Stimulated activated naive CD8-positive, alpha-beta T cell treated with anti-CD3 and anti-CD28 coated beads, Interleukin-15, Interleukin-2, amounts not matched to agents 100 ng/mL and 50 ng/mL, for 24 hours (primary cell): ENCODE data around the gene TTC34.

Source experiments
- H3K27ac Mint-ChIP-seq: one replicate; pipeline ENCODE4 v1.8.0; 2021; ENCODE audit warnings: mild to moderate bottlenecking, mixed read lengths
- H3K27me3 Mint-ChIP-seq: one replicate; pipeline ENCODE4 v1.8.0; 2021; ENCODE audit warnings: mixed read lengths
- H3K36me3 Mint-ChIP-seq: one replicate; pipeline ENCODE4 v1.8.0; 2021; ENCODE audit warnings: low read depth, mixed read lengths
- H3K4me1 Mint-ChIP-seq: one replicate; pipeline ENCODE4 v1.8.0; 2021; ENCODE audit warnings: low read depth, mixed read lengths
- H3K4me3 Mint-ChIP-seq: one replicate; pipeline ENCODE4 v1.8.0; 2021; ENCODE audit warnings: mild to moderate bottlenecking, mixed read lengths
- H3K9me3 Mint-ChIP-seq: one replicate; pipeline ENCODE4 v1.8.0; 2021; ENCODE audit warnings: mixed read lengths

Gene TTC34

DNA sequence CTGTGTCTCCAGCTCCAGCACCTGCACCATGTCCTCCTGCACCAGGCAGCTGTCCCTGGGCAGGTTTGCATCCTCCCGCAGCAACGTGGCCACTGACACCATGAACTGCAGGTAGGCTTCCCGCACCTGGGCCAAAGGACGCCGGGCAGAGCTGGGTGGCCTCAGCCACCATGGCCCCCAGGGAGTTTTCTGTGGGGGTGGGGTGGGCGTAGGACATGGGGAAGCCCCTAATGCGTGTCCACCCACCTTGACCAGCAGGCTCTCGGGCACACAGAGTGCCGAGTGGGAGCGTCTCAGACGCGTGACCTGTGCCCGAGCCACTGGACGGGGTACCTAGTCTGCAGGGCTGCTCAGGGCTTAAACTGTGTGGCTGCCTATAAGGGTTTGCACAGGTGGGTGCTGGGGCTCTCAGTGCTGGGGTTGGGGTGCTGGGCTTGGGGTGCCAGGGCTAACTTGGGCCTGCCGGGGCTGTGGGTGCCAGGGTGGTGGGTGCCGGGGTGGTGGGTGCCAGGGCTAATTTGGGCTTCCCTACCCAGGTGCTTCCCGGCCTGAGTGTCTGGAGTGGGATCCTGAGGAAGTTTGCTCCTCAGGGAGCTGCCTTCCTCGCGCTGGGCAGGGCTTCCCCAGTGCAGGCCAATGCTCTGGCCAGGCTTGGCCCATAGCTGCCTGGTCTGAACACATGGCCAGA, 197.2 kb downstream of the TTC34 start:
- Mint-ChIP-seq H3K4me3 (no peak overlapping the region), H3K4me1 (no peaks in the 10 kb centered on the region), H3K36me3 (no peaks in the 10 kb centered on the region), H3K9me3 (no peaks in the 10 kb centered on the region), H3K27me3 (no peaks in the 10 kb centered on the region), H3K27ac (no peak overlapping the region)

DNA sequence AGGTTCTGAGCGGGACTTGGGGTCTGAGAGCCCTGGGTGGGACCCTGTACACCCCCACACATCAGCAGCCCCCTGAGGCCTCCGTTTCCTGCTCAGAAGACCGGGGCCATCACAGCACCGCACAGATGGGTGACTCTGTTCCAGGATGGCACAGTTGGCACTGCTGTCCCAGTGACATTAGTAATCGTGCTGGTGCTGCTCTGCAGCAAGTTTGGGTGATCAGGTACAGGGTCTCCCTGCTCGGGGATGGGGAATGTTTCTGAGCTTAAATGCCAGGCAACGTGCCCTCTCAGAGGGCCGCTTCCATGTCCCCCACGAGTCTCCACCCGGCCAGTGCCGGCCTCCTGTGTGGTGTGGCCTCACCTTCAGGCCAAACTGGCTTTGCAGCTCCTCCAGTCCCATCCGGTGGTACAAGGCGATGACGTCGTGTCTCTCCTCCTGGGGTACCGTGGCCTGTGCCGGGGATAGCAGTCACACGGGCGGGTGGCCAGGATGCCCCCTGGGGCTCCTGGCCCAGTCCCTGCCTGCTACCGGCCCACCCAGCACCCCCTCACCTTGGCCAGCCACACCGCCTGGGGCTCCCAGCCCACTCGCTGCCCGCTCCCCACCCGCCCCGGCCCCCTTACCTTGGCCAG, 197.9 kb downstream of the TTC34 start:
- Mint-ChIP-seq H3K9me3 (no peaks in the 10 kb centered on the region), H3K27ac (no peak overlapping the region), H3K36me3 (no peaks in the 10 kb centered on the region), H3K27me3 (no peaks in the 10 kb centered on the region), H3K4me1 (no peaks in the 10 kb centered on the region), H3K4me3 (no peak overlapping the region)

DNA sequence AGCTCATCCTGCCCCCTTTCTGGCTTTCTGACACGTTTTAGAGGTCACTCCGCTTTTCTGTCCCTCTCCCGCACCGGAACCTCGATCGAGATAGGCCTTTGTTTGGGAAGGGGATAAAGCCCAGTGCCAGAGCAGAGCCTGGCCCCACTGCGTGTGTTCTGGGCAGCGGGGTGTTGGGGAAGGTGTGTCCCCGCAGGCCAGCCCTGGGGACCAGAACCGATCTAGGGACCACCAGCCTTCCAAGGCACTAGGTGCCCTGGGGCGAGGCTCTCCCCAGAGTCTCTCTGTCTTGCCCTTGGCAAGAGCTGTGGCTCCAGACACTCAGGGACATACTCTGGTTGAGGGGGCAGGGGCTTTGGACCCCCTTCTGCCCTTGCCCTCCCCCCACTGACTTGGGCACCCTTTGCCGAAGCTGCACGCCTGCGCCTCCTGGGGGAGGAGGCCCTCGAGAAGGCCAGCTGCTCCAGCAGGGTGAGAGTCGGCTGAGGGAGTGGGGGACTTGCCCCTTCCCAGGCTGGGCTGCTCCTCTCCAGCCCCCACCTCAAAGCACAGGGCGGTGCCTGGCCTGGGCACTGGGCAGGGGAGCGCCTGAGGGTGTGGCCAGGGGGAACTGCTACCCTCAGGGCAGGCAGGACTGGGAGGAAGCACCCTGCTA, 198.5 kb downstream of the TTC34 start:
- Mint-ChIP-seq H3K4me3 (no peak overlapping the region), H3K27ac (no peak overlapping the region), H3K36me3 (no peaks in the 10 kb centered on the region), H3K27me3 (no peaks in the 10 kb centered on the region), H3K4me1 (no peaks in the 10 kb centered on the region), H3K9me3 (no peaks in the 10 kb centered on the region)

DNA sequence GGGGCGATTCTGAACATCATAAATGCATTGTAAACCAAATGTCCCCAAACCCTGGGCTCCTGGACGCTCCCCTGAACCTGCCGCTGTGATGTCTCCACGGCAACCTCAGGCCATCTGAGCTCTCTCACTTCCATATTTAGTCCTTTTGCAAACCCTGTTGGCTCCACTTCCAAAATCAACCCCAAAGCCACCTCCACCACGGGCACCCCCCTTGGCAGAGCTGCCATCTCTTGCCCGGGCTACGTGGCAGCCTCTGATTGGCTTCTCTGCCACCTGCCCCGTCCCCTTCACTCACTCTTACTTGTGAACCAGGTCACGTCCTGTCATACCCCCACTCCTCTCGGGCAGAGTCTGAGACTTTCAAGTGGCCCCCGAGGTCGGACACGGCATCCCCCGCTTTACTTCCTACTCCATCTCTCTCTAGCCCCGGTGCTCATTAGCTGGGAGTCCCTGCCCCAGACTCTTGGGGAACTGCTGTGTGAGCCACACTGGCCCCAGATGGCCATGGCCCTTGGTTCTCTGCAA, 199.1 kb downstream of the TTC34 start:
- no peaks in the 10 kb centered on the region for H3K36me3 Mint-ChIP-seq
- H3K9me3 Mint-ChIP-seq = no peaks in the 10 kb centered on the region
- H3K4me1 Mint-ChIP-seq = no peaks in the 10 kb centered on the region
- no peak overlapping the region for H3K27ac Mint-ChIP-seq
- no peak overlapping the region for H3K4me3 Mint-ChIP-seq
- H3K27me3 Mint-ChIP-seq = no peaks in the 10 kb centered on the region

DNA sequence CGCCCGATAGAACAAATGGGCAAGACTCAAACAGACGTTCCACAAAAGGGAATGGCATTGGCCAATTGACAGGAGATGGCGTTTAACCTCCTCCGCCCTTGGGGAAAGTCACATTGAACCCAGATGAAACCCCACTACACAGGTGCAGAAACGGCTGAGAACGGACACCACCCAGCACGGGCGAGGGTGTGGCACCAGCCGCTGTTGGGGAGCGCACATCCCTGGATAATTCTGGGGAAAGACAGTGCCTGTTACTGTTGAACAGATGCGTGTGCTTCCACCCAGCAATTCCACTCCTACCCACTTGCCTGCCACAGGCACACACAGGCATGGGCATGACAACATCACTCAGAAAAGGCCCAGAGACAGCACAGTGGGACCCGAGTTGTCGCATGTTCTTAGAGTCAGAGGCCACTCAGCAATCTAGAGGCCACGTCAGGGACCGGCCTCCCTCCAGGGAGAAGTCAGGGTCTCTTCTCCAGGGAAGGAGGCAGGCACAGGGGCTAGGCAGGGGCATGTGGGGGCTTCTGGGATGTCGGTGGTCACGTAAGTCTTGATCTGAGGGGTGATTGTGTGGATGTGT, 199.7 kb downstream of the TTC34 start:
- Mint-ChIP-seq H3K27me3 (no peaks in the 10 kb centered on the region), H3K27ac (no peak overlapping the region), H3K4me1 (no peaks in the 10 kb centered on the region), H3K9me3 (no peaks in the 10 kb centered on the region), H3K4me3 (no peak overlapping the region), H3K36me3 (no peaks in the 10 kb centered on the region)

DNA sequence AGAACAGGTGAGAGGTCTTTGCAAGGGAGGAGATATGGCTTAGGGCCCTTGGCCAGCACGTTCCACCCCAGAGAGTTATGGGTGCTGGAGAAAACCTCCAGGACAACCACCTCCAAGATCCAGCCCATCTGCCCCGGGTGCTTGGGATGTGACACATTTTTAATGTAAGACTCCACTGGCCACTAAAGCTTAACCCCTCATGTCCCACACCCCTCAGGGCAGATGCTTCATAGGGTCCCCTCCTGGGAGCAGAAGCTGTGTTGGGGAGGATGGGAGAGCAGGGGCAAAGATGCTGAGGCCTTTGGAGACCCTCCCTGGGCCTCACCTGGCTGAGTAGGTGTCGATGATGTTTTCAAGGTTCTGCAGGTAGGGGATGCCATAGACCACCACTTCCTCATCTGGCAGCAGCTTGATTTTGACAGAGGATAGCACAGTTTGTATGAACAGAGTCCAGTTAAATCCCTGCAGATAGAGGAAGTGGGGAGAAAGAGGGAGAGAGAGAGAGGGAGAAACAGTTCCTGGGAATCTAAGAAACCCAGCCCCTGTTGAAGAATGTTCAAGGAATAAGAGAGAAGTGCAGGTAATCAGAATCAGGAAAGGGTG, 203.1 kb downstream of the TTC34 start:
- Mint-ChIP-seq H3K9me3 (no peaks in the 10 kb centered on the region), H3K27me3 (no peaks in the 10 kb centered on the region), H3K4me1 (no peaks in the 10 kb centered on the region), H3K36me3 (no peaks in the 10 kb centered on the region), H3K27ac (no peak overlapping the region), H3K4me3 (no peak overlapping the region)

DNA sequence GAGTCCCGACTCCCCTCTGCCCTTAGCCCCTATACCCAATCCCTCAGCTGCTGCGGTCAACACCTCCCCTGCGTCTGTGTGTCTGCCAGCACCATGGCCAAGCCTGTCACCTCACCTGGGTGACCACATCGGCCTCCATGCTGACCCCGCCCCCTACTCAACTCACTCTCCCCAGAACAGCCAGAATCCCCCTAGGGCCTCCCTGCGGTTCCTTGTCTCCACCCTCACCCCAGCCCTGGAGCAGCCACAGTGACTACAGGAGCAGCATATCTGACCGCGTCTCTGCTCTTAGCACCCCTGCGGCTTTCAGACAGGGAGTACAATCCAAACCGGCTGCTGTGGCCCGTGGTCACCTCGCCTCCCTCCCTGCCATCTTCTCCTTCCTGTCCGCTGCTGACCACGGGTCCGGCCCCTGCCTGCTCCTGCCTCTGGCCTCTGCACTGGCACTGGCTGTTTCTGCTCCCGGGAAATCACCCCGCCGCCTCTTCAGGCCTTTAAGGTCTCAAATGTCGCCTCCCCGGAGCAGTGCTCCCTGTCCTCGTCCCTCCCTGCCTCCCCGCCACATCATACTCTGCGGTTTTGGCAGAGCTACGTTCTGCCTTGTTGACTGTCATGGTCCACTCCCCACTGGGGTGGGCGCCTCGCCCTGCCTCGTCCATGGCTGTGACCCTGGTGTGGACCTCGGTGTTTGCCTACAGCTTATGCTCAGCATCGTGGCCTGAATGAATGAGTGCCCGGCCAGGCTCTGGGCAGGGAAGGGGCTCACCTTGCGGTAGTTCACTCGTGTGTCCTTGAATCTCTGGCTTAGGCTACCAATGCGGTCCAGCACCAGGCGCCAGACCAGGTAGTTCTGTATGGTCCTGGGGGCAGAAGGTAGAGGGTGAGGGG, 203.8 kb downstream of the TTC34 start:
- Mint-ChIP-seq H3K36me3 (no peaks in the 10 kb centered on the region), H3K27me3 (no peaks in the 10 kb centered on the region), H3K27ac (no peak overlapping the region), H3K4me1 (peaks cover 2% of the 10 kb centered on the region), H3K4me3 (no peak overlapping the region), H3K9me3 (no peaks in the 10 kb centered on the region)

DNA sequence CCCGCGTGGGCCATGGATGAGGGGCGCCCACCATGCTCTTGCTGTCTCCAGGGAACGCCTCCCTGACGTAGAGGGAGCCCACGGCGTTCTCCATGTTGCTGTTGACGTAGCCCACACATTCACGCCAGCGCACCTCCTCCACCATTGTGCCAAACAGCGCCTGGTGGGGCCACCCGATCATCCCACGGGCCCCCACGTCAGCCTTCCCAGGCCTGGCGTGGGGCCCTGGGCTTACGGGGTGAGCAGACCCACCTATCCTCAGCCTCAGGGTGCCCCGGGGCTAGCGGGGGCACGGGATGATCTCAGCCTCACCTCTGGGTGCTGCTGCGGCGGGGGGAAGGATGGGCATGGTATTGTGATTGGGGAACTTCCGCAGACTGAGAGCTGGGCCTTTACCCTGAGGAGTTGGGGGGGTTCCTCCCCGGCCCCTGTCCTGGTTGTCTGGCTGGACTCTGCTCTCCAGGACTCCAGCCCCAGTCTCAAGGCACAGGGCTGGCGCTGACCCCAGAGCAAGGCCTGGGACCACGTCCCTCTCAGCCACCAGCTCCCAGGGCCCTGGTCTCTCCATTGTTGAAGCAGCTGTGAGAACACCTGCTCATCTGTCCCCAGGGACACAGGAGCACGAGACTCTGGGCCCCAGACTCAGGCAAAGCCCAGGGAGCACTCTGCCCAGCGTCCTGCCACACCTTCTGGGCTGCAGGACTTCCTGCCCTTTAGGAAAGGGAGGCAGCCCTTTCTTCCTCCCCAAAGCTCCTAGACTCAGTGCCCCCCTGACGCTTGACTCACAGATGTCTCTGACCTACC, 204.8 kb downstream of the TTC34 start:
- H3K27ac Mint-ChIP-seq = no peak overlapping the region

DNA sequence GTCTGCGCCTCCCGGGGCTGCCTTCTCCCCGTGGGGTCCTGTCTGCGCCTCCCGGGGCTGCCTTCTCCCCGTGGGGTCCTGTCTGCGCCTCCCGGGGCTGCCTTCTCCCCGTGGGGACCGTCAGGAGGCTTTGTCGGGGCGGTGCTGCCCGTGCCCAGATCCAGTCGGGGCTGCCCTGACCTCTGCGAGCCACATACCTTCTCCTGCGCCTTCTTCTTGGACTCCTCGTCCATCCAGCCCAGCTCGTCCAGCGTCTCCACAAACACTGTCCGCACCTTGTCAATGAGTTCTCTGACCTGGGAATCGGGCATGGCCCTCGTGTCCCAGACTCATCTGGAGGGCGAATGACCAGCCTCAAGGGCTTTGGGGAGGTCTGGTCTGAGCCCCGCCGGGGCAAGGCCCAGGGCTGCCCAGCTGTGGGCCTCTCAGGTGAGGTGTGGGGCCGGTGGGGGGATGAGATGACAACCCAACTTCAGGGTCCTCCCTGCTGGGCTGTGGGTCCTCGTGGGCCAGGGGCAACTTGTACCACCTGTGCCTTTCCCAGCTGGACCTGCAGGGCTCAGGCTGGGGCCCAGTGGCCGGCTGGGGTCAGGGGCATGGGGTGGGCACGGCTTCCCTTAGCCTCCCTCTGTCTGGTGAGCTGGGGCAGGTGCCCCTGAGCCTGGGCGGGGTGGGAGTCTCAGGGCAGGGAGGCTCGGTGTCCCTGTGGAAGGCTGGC, 205.5 kb downstream of the TTC34 start:
- no peaks in the 10 kb centered on the region for H3K9me3 Mint-ChIP-seq
- H3K27ac Mint-ChIP-seq = no peak overlapping the region
- no peaks in the 10 kb centered on the region for H3K36me3 Mint-ChIP-seq
- H3K4me3 Mint-ChIP-seq = no peak overlapping the region
- peaks cover 4% of the 10 kb centered on the region for H3K4me1 Mint-ChIP-seq
- H3K27me3 Mint-ChIP-seq = no peaks in the 10 kb centered on the region

More for the DNA sequence above, 204.8 kb downstream of the TTC34 start:
- H3K9me3 Mint-ChIP-seq = no peaks in the 10 kb centered on the region
- no peaks in the 10 kb centered on the region for H3K27me3 Mint-ChIP-seq
- H3K4me1 Mint-ChIP-seq = peaks cover 4% of the 10 kb centered on the region
- no peak overlapping the region for H3K4me3 Mint-ChIP-seq
- no peaks in the 10 kb centered on the region for H3K36me3 Mint-ChIP-seq

DNA sequence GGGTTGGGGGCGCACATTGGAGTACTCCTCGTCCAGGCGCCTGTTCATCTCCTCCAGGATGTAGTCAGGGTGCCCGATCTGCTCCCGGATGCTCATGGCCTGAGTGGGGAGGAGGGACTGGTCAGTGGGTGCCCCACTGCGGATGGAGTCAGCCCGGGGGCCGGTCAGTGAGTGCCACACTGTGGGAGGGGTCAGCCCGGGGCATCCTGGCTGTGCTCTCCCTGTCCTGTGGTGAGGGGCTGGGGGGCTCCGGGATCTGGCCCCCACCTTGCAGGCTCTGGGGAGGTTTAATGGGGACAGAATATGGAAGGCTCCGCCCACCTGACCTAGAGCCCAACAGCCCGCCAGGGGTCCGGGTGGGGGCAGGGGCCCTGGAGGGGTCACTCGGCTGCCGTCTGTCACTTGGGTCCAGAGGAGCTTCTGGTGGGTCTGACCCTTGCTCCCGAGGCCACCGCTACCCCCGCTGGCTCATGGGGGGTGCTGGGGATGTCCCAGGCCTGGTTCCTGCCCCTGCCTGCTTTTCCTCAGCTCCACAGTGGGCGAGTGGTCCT, 206.2 kb downstream of the TTC34 start:
- Mint-ChIP-seq H3K9me3 (no peaks in the 10 kb centered on the region), H3K27me3 (no peaks in the 10 kb centered on the region), H3K27ac (no peak overlapping the region), H3K4me3 (no peak overlapping the region), H3K36me3 (no peaks in the 10 kb centered on the region), H3K4me1 (peaks cover 4% of the 10 kb centered on the region)

DNA sequence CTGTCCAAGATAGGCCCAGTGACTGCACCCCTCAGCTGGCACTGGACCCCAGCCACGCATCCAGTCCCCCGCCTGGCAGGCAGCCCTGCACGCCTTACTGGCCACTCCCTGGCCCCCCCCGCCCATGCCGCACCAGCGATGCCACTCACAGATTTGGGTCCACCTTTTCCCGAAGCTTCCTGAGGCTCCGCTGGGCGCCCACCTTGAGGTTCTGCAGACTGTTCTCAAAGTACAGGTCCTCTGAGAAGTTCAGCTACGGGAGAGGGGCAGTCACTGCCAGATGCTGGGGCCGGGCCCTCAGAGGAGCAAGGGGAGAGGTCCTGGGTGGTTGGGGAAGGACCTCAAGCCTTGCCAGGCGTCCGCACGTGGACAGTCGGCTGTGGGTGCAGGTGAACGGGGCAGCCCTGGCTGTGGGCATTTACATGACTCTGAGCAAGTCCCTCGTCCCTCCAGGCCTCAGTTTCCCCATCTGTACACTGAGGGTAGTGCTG, 206.8 kb downstream of the TTC34 start:
- H3K36me3 Mint-ChIP-seq = no peaks in the 10 kb centered on the region
- H3K9me3 Mint-ChIP-seq = no peaks in the 10 kb centered on the region

DNA sequence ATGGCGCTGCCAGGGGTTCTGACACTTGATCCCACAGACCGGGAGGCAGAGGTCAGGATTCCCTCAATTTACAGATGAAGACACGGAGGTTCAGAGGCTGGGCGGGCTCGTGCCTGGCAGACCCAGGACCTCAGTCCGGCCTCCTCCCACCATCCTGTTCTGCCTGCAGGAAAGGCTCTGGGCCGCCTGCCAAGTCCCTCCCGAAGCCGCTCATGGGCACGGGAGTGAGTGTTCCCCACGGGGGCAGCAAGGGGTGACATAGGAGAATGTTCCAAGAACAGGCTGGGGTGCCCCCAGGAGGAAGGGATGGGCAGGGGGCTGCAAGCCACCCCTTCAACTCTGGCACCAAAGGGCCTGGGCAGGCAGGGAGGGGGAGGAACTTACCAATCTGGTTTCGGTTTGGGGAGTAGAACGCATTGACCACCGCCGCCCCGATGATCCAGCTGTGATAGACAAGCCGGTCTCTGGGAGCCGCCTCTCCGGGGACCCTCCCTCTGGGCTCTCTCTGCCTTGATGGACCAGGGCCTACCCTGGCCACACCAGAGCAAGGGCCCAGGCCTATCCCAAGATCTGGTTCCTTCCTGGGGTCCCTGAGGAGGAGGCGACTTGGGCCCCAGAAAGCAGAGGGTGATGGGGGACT, 207.4 kb downstream of the TTC34 start:
- H3K4me1 Mint-ChIP-seq = peaks cover 4% of the 10 kb centered on the region
- H3K4me3 Mint-ChIP-seq = no peak overlapping the region
- no peaks in the 10 kb centered on the region for H3K27me3 Mint-ChIP-seq
- no peaks in the 10 kb centered on the region for H3K9me3 Mint-ChIP-seq
- H3K36me3 Mint-ChIP-seq = no peaks in the 10 kb centered on the region
- no peak overlapping the region for H3K27ac Mint-ChIP-seq

More for the DNA sequence above, 206.8 kb downstream of the TTC34 start:
- peaks cover 4% of the 10 kb centered on the region for H3K4me1 Mint-ChIP-seq
- H3K4me3 Mint-ChIP-seq = no peak overlapping the region
- no peak overlapping the region for H3K27ac Mint-ChIP-seq
- H3K27me3 Mint-ChIP-seq = no peaks in the 10 kb centered on the region
